Measurements from ENCODE around the gene TMEM121.

TMEM121 gene

DNA sequence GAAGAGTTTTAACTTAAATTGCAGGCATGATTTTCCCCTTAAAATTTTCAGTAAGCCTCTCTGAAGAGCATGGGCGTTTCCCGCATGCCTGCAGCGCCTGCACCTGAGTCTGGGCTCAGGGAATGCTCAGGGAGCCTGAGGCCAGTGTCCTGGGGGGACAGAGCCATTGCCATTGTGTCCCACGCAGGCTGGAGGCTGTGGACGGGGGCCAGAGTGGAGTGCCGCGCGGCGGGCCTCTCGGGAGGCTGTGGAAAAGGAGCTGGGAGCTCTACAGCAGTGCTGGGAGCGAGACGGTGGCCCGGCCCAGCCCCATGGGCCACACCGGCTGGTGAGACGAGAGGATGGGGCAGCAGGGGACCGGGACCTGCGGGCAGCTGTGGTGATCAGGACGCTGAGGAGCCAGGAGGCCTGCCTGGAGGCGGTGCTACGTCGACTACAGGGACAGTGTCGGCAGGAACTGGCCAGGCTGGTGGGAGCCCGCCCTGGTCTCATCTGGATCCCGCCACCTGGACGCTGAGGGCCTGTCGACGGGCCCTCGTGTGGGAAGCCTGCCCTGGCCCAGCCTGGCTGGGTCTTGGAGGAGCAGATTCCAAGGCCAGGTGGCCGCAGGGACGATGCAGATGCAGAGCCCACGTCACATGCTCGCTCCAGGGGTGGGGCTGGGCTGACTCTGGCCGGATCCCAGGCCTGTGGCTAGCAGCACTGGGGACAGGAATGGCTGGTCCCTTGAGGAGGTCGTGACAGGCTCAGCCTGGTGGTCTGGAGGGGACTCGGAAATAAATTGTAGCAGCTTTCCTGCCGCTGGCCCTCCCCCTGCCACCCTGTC is 27.7 kb upstream of the TMEM121 start:
- no peak for DNase-seq

DNA sequence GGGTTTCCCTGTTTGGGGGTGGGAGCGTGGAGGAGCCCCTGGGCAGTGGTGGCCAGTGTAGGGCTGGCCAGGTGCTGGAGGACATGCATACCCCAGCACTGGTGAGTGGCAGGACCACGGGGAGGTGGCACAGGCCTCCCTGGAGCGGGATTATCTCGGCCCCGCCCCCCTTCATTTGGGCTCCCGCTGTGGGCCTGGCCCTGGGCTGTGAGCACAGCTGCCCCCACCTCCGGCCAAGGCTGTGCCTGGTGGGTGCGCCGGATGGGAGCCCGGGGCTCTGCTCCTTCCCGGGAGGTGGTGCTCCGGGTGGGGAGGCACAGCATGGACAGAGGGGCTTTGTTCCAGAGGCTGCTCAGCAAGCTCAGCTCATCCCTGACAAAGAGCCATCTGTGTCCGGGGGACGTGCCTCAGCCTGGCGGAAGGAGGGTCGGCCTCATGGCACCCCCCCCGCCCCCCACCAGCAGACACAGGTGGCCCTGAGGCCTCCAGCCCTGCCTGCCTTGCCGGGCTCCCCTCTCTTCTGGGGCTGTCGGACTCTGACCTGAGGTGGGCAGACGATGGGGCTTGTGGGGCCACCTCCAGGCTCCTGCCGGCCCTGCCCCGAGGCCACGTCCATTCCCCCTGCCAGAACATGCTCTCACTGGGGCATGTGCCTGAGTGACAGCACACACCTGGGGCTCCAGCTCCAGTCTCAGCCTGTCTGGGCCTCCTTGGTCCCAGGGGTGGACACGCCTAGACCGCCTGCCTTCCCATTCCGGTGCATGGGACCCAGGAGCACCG is 26.9 kb upstream of the TMEM121 start:
- DNase-seq: no peak

DNA sequence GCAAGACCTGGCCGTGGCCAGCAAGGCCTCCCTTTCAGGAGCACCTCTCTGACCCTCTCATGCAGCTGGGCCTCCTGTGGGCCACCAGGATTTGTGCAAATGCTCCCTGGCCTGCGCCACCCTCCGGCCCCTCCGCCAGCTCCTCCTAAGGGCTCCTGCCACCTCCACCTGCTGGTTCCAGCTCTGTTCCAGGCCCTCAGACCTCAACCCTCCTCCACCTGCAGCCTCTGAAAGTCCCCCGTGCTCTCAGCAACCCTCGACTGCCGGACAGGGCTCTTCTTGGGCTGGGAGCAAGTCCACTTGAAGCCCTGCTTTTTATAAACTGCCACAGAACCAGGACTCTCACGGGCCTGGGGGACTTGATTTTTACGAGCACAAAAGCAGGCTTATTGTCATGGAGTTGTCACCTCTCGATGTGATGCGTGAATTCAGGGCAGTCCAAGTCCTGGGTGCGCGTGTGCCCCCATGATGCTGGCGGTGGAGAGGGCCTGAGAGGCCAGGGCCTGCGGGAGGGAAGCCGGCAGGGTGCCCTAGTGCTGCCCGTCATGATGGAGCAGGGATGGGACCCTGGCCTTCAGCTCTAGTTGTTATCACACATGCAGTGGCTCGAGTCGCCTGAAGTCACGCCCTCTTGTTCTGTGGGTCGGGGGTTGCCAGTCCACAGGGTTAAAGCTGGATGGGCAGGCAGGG is 26.2 kb upstream of the TMEM121 start:
- DNase-seq: no peak

DNA sequence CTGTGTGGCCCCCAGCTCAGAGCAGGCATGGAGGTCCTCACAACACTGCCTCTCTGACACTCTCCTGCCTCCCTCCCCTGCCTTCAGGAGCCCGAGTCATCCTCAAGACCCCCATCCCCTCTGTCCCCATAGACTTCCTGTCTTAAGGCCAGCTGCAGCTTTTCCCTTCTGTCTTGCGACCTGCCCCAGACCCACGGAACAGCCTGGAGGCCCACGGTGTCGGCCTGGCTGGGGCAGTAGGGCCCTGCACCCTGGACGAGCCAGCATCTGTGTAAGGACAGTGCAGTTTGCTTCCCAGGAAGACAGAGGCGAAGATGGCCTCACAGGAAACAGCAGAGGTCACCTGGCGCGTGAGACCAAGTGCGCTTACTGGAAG is 25.7 kb upstream of the TMEM121 start:
- DNase-seq: no peak

DNA sequence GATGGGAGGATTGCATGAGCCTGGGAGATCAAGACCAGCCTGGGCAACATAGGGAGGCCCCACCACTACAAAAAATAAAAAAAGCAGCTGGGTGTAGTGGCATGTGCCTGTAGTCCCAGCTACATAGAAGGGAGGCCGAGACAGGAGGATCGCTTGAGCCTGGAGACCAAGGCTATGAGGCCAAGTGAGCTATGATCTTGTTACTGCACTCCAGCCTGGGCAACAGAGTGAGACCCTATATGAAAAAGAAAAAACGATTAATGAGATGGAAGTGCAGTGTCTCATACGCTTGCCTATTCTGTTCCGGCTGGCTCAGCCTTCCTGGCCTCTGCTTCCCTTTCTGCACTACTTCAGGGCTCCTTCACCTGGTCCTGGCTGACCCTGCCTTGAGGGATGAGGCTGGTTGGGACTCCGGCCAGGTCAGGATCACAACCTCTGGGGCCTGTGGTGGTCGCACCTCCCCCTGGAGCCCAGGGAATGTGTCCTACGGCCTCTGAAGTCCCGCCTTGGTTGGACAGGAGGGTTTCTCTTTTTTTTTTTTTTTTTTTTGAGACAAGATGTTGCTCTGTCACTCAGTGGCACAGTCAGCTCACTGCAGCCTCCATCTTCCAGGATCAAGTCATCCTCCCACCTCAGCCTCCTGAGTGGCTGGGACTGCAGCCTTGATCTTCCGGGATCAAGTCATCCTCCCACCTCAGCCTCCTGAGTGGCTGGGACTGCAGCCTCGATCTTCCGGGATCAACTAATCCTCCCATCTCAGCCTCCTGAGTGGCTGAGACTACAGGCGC is 24.7 kb upstream of the TMEM121 start:
- no peak for DNase-seq

DNA sequence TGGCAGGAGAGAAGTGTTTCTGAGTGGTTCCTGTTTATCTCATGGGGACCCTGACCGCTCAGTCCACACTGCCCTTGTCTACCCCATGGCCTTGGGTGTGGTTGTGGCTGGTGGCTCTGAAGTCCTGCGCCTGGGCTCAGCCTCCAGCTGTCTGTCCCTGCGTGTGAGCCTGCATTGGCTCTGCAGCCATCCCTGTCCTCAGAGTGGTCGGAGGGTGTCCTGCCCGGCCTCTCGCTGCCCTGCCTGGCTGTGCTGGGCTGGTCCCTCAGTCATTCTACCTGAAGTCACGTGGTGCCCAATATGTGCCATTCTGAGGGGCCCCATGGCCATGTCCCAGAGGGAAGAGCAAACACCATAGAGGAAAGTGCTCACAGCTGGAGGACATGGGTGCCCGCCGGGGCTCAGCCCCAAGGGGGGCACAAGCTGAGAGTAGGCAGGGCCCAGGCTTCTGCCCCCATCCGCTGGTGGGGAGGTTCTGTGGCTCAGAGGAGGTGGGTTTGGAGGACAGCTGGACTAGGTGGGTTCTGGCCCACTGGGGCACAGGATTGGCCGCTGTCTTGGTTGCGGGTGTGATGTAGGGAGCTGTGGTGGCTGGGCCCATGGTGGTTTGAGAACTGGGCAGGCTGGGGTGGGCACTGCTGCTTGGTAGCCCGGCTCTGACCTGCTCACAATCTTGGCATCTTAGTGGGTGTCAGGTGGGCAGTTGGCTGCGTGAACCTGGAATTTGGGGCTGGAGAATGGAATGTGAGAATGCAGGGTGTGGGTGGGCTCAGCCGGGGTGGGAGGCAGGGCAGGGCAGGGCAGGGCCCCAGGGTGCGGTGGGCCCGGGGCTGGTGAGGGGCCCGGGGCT is 23.7 kb upstream of the TMEM121 start:
- no peak for DNase-seq

DNA sequence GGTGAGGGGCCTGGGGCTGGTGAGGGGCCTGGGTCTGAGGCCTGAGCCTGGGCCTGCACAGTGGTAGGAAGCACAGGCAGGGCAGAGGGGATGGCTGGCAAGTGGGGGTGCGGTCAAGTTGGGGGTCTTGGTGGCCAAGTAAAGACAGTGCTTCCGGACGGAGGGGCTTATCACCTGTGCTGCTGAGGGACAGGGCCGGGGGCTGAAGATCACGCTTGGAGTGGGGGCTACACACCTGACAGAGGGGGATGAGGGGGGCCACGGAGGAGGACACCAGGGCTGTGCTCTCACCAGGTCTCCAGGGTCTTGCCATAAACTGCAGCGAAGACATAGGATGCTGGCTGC is 23.1 kb upstream of the TMEM121 start:
- DNase-seq: no peak

DNA sequence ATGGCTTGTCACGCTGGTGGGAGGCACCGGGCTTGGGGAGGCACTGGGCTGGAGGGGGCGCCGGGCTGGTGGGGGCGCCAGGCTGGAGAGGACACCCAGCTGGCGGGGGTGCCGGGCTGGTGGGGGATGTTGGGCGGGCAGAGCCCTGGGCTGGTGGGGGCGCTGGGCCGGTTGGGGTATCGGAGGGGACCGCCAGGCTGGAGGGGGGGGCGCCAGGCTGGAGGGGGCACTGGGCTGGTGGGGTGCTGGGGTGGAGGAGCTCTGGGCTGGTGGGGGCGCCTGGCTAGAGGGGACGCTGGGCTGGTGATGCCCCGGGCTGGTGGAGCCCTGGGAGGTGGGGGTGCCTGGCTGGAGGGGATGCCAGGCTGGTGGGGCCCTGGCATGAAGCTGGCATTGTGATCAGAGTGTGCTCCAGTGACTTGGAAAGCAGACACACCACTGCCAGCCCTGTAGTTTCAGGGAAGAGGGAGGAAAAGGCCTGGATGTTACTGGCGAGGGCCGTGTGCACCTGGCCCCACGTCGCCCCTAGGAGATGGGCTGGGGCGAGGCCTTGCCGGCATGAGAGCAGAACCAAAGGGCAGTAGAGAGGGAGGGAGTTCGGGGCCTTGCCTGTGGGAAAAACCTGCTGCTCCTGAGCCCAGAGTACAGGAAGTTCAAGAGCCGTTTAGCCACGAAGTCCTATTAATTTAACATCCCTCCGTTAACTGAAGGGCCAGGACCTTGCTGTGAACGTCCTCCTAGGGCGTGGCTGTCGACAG is 22.3 kb upstream of the TMEM121 start:
- no peak for DNase-seq

DNA sequence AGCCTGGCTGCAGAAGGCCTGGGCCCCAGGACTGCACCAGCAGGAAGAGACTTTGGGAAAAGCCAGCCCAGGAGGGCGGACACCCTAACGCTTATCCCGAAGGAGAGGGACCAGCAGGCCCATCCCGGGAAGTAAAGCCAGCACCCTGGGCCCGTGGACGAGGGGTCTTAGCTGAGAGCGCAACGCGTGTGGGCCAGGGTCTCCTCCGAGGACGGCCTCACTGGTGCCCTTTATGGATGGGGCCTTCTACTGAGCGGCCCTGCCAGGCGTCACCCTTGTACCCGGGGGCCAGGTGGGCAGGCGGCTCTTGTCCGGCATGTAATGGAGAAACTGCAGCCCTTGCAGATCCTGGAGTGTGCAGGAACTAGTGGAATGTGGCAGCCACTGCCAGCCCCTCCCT is 21.3 kb upstream of the TMEM121 start:
- no peak for DNase-seq

DNA sequence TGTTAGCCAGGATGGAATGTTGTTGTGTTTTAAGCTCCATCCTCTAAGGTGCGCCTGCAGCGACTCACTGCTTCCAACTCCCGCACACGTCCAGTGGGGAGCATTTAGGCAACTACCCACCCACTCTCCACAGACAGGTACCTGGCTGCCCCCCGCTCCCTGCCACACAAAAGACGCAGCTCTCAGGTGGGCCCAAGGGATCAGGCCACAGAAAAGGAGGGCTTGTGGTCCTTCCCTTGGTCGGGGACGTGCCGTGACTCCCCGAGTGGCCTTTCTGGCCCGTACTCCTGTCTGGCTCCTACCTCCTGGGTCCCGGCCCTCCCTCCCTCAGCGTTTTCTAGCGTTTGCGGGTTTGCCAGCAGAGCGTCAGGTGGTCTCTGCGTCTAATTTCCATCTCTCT is 19.1 kb upstream of the TMEM121 start:
- DNase-seq: no peak

DNA sequence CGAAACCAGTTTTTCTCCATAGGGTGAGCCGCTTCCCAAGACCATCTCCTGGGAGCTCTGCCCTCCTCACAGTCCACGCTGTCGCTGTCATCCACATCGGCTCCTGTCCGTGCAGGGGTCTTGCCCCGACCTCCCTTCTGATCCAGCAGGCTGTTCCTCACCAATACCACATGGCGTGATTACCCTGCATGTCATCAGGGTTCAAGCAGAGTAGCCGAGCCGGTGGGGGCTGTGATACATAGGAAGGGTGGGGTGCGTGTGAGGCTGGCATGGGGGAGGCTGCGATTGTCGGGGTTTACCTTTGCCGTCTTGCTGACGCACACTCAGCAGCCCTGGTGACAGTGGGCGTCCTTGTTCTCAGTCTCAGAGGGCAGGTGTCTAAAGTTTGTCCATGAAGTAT is 18.3 kb upstream of the TMEM121 start:
- DNase-seq: no peak

DNA sequence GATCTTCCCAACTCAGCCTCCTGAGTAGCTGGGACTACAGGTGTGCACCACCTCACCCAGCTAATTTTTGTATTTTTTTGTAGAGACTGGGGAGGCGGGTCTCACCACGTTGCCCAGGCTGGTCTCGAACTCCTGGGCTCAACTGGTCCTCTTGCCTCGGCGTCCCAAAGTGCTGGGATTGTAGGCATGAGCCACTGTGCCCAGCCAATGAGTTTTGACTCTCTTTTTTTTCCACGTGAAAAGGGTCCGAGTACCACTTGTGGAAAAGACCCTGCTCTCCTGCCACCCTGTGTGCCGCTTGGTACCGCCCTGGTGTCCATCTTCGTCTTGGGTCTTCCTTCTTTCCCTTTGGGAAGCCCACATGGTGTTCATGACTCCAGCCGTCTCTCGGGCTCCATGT is 17.8 kb upstream of the TMEM121 start:
- DNase-seq: no peak

DNA sequence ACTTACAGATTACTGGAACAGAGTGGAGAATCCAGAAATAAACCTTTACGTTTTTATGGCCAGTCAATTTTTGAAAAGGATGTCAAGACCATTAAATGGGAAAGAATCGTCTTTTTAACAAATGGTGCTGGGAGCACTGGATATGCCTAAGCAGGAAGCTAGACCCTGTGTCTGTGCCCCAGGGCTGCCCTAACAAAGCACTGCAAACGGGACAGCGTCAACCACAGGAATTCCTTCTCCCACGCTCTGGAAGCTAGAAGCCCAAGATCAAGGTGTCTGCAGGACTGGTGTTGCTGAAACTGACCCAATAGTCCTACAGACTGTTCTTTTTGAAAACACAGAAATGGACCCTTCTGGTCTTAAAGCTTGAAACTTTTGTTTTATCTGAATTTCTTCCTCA is 9.3 kb upstream of the TMEM121 start:
- no peak for DNase-seq

DNA sequence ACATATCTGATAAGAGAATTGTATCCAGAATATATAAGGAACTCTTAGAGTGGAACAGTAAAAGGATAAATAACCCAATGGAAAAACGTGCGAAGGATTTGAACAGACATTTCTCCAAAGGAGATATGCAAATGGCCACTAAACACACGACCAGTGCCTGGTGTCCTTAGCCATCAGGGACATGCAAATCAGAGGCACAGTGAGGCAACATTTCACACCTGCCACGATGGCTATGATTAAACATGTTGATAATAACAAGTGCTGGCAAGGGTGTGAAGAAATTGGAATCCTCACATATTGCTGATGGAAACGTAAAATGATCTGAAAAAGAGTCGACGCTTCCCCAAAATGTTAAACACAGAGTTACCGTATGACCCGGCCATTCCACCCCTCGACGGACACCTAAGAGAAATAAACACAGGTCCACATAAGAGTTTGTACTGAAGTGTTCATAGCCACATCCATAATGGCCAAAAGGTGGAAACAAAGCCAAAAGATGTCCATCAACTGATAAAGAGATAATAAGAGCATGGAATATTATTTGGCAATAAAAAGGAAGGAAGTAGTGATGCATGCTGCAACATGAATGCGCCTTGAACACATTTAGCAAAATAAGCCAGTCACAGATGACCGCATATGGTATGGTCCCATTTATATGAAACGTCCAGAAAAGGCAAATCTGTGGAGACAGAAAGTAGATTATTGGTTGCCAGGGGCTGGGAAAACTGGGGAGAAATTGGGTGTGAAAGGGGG is 6.3 kb upstream of the TMEM121 start:
- no peak for DNase-seq

DNA sequence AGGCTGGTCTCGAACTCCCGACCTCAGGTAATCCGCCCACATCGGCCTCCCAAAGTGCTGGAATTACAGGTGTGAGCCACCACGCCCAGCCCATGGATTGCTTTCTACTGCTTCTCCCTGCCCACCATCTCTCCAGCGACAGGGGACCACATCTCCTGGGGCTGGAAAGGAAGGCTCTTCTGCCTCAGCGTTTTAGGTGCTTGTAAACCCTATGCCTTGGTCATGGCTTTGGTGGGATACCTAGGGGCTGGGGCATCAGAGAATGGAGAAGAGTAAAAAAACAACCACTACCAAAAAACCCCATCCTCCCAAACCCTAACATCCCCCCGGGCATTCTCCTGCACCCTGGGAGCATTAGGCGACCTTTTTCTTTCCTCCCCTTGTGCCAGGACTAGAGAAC is 1.1 kb upstream of the TMEM121 start:
- DNase-seq: no peak

DNA sequence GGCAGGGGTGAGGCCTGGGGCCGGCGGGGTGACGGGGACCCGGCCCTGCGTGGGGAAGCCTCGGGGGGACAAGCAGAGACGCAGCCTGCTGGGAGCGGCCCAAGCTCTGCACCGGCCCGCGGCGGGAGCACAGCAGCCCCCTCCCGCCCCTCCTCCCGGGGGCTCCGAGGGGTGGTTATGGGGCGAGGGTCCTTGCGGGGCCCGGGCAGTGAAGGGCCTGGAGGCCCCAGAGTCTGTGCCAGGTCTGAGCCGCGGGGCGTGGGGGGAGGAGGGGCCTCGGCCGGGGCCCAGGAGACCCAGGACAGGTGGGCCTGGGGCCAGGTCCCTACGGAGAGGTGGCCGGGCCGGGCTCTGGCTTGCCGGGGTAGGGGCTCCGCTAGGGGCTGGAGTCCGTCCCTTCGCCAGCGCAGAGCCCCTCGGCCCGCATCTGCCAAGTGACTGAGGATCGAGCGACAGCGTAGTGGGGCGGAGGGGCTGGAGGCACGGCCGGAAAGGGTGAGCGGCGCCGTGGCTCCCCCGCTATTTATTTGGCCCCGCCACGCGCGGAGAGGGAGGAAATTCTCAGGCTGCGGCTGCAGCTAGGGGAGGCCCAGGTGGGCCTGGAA is 495 bp downstream of the TMEM121 start:
- DNase-seq: no peak

DNA sequence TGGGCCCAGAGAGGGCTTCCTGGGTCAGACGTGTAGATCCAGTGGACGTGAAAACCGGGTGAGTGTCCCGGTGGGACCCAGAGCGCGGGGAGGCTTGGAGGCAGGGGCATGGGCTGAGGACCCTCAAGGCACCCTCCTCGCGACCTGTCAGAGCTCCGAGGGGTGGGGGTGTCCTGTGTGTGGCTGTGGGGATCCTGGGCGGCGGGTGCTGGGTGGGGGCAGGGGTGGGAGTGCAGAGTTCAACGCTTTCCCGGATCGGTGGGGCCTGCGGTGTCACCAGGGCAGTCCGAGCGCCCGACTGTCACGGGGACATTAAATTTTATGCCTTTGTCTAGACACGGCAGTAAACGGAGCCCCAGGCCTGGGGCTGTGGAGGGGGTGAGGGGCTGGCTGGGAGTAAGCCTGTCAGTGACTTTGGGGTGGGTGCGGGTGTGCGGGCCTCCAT is 1.0 kb downstream of the TMEM121 start:
- DNase-seq: no peak

DNA sequence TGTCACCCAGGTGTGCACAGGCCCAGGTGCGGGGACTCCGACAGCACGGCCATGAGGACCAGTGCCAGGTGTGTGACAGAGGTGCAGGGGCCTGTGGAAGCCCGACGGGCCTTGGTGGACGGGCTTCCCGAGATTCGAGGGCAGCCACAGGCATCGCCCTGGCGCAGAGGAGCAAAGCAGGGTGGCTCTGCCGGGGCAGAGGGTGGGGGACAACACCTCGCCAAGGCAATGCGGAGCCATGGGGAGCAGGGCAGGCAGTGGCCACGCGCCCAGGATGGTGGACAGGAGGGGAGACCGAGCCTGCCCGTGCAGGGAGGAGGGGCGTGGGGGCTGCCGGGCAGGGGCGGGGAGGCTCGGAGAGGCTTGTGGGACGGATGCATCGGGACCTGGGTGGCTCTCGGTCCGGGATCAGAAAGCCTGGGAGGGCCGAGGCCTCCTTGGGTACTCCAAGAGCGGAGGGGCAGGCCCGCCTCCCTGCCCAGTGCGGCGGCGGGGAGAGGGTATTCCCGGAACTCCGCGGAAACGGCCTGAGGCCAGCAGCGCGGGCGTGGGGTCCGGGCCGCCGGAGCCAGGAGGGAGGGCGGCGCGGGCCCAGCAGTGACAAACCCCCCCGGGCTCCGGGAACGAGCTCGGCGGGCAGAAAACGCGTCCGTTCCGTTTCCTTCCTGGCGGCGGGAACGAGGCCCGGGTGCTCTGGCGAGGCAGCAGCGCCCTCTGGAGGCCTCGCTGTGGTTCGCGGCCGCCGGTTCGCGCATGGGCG is 1.6 kb downstream of the TMEM121 start:
- DNase-seq: peak; percentile 48 to 78
